GM10266 (cell line): ENCODE results near the gene MSGN1.

Experiments
- DNase-seq: peaks from one replicate; pipeline ENCODE4 v3.0.0; 2012; ENCODE audit errors: extremely low spot score
- CTCF ChIP-seq: IDR thresholded peaks from 2 replicates; pipeline ENCODE4 v1.5.1; 2012; ENCODE audit warnings: mild to moderate bottlenecking, low read depth; ENCODE audit not compliant: control insufficient read depth, insufficient read depth; ENCODE audit errors: missing control alignments

Gene MSGN1

GRCh38 chr2:17788773-17789172, 27.5 kb upstream of the MSGN1 start:
- no peak for TF ChIP-seq CTCF
- DNase-seq: no peak

GRCh38 chr2:17790536-17790935, 25.7 kb upstream of the MSGN1 start:
- DNase-seq: no peak
- no peak for TF ChIP-seq CTCF

- DNase-seq: no peak
Measured at GRCh38 chr2:17791121-17791816, 25.0 kb upstream of the MSGN1 start.

GRCh38 chr2:17791817-17792130, 24.5 kb upstream of the MSGN1 start:
- no peak for DNase-seq
- TF ChIP-seq CTCF: no peak

More at GRCh38 chr2:17791121-17791816, 25.0 kb upstream of the MSGN1 start:
- TF ChIP-seq CTCF: no peak

GRCh38 chr2:17792515-17792914, 23.7 kb upstream of the MSGN1 start:
- TF ChIP-seq CTCF: no peak
- DNase-seq: no peak

- no peak for TF ChIP-seq CTCF
- DNase-seq: no peak
Measured at GRCh38 chr2:17793296-17793695, 23.0 kb upstream of the MSGN1 start.

GRCh38 chr2:17793803-17794354, 22.4 kb upstream of the MSGN1 start:
- TF ChIP-seq CTCF: no peak
- DNase-seq: no peak
